Renal cortex interstitium (tissue), 11 donors: ENCODE measurements around the gene GPR107. TPM values are rescaled to one million over a fixed set of nuclear protein-coding genes. Genes with fewer than 3 reads are reported as not detected.

Experiments used
- DNase-seq, 11 donors: peaks; one replicate each; pipeline ENCODE4 v3.0.0-alpha.2; 2013; ENCODE audit warnings: low read depth in 9 of 11, low spot score in 4 of 11; ENCODE audit errors: extremely low read depth in 1 of 11
- polyA plus RNA-seq, 3 donors: library from polyadenylated mRNA; unstranded; fragments of 120-200 nt; gene quantifications; one replicate each; pipeline ENCODE4 v1.2.1, GENCODE V29; 2013; ENCODE audit not compliant: insufficient read length in 3 of 3

The GPR107 gene
- polyA plus RNA-seq, 3 donors: 56.1 to 57.8 (median 56.2) TPM

DNA sequence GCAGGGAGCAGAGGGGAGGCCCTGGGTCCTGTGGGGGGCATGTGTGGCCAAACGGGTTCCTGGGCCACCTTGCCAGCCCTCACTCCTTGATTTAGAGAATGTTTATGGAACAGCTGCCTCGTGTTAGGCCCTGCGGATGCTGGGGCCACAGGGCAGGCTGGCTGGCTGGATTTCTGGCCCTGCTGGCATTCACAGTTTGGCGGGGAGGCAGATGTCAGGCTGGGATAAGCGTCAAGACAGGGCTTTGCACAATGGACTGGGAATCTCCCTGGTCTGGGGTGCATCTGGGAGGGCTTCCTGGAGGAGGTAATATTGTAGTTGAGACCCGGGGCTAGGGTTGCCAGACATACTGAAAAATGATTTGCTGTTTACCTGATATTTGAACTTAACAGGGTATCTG lies 132.3 kb downstream of the GPR107 start:
- DNase-seq: no peak

- no peak for DNase-seq
Measured at GRCh38 chr9:130186839-130187522, 133.3 kb downstream of the GPR107 start.

DNA sequence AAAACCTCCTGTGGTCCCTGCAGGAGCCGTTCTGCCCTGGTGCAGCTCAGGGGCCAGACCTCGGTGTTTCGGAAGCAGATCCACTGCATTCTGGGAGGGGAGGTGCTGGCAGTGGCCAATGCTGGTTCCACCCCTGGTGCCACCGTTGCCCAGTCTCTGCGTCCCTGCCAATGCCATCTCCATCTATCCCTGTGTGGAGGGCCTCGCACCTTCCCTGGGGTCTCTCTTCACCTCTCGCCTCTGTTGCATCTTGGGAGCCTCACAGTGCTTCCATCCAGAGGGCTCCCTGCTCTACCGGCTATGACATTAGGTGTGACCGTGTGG lies 133.8 kb downstream of the GPR107 start:
- DNase-seq: no peak

- DNase-seq: no peak
Measured at GRCh38 chr9:130188860-130189481, 135.3 kb downstream of the GPR107 start.

Other genes starting within 250 kb of the GPR107 start
- gene TOR1A, start 229.8 kb upstream of the GPR107 start, polyA plus RNA-seq: 10 to 100 TPM; 40.2 to 43.4 (median 41.2) TPM
- gene C9orf78, start 218.6 kb upstream of the GPR107 start, polyA plus RNA-seq: 10 to 100 TPM; 68.4 to 87.6 (median 81.4) TPM
- 10 to 100 TPM; 17.1 to 25.9 (median 21.8) TPM for gene USP20, start 218.4 kb upstream of the GPR107 start, polyA plus RNA-seq
- gene FNBP1, start 10.7 kb upstream of the GPR107 start, polyA plus RNA-seq: 10 to 100 TPM; 48.3 to 48.7 (median 48.3) TPM
- gene NCS1, start 118.5 kb downstream of the GPR107 start, polyA plus RNA-seq: 10 to 100 TPM; 26.1 to 31.0 (median 28.7) TPM
- gene HMCN2, start 211.9 kb downstream of the GPR107 start, polyA plus RNA-seq: 1 to 10 TPM in 2 of 3 donors, under 1 TPM in 1; 0.76 to 1.6 (median 1.3) TPM